ENCODE results near the gene TROAP.

Gene TROAP

GRCh38 chr12:49366096-49366651, 43.1 kb downstream of the TROAP start (continued):
- TF ChIP-seq ZNF518A (tag by site-specific recombination; conservative IDR thresholded peaks at IDR 0.05; ENCODE audit: low read depth) (no peak), ZNF555 (tag by site-specific recombination; conservative IDR thresholded peaks at IDR 0.05) (no peak), HIC1 (tag by site-specific recombination; IDR thresholded peaks at IDR 0.05) (no peak), ZNF133 (tag by site-specific recombination; IDR thresholded peaks at IDR 0.05) (no peak), ZFP3 (tag by site-specific recombination; IDR thresholded peaks at IDR 0.05; ENCODE audit: low read depth) (no peak), ZFP41 (tag by site-specific recombination; IDR thresholded peaks at IDR 0.05; ENCODE audit: borderline replicate concordance) (no peak), ZNF175 (tag by site-specific recombination; IDR thresholded peaks at IDR 0.05) (no peak), EGR2 (tag by site-specific recombination; IDR thresholded peaks at IDR 0.05; ENCODE audit: low read depth) (no peak), ZNF211 (tag by site-specific recombination; IDR thresholded peaks at IDR 0.05; ENCODE audit: low read depth) (no peak)

GRCh38 chr12:49366652-49367380, 43.8 kb downstream of the TROAP start:
- peak overlapping the region; percentile 99 for H3K27ac ChIP-seq (ENCODE audit: extremely low read depth, low read depth, low read length)
- H3K36me3 ChIP-seq (ENCODE audit: control insufficient read depth in 2 of 2, insufficient read depth in 1 of 2, low read length in 2 of 2) = no peaks in the 10 kb centered on the region; a peak in 1 of 3 replicates
- no peaks in the 10 kb centered on the region for H3K9me3 ChIP-seq (ENCODE audit: control insufficient read depth, insufficient read depth, low read depth, low read length)
- POLR2A ChIA-PET = interaction anchor here (0.5 to 2.7 kb wide), 56 partner anchors 8 to 1588 kb away, joined by 3 to 24 read pairs (median 5); partner anchors contain the start of genes DNAJC22, KCNH3, PRPF40B and PRPH
- H3K4me1 ChIP-seq (ENCODE audit: control insufficient read depth, insufficient read depth, low read length) = peaks cover 9% of the 10 kb centered on the region
- H3K4me3 ChIP-seq (ENCODE audit: low read depth, low read length) = peak overlapping the region; percentile 97
- CTCF ChIA-PET = interaction anchor here (0.6 to 11.9 kb wide), 18 partner anchors 9 to 672 kb away, joined by 3 to 517 read pairs (median 4); partner anchors contain the start of genes DNAJC22 and PRPH
- no peak for TF ChIP-seq ZNF366 (tag by site-specific recombination; conservative IDR thresholded peaks at IDR 0.05)
- TF ChIP-seq ZNF24 (tag by site-specific recombination; IDR thresholded peaks at IDR 0.05) = peak; percentile 16; the same call in 1 of the 2 replicates
- TF ChIP-seq MYNN (tag by site-specific recombination; IDR thresholded peaks at IDR 0.05; ENCODE audit: borderline replicate concordance) = no peak
- TF ChIP-seq ZNF580 (tag by site-specific recombination; IDR thresholded peaks at IDR 0.05) = peak; percentile 39; the same call in 1 of the 2 replicates
- peak; percentile 92 for TF ChIP-seq ZNF677 (tag by site-specific recombination; IDR thresholded peaks at IDR 0.05)
- TF ChIP-seq GLIS1 (tag by site-specific recombination; IDR thresholded peaks at IDR 0.05) = peak; percentile 9; the same call in 1 of the 2 replicates
- TF ChIP-seq OVOL3 (tag by site-specific recombination; IDR thresholded peaks at IDR 0.05) = no peak
- no peak for TF ChIP-seq ZNF473 (tag by site-specific recombination; IDR thresholded peaks at IDR 0.05)
- no peak for TF ChIP-seq ZNF132 (tag by site-specific recombination; IDR thresholded peaks at IDR 0.05; ENCODE audit: borderline replicate concordance)
- 0 out of 2 replicates have a peak, but pooled peaks have one; percentile 18 for TF ChIP-seq PRDM4 (tag by site-specific recombination; IDR thresholded peaks at IDR 0.05)
- TF ChIP-seq ZFP69B (tag by site-specific recombination; IDR thresholded peaks at IDR 0.05) = 0 out of 2 replicates have a peak, but pooled peaks have one; percentile 59
- TF ChIP-seq ZNF513 (tag by site-specific recombination; IDR thresholded peaks at IDR 0.05) = no peak
- no peak; the same call in 1 of the 2 replicates for TF ChIP-seq ZNF76 (tag by site-specific recombination; IDR thresholded peaks at IDR 0.05; ENCODE audit: borderline replicate concordance, low read depth)
- TF ChIP-seq KLF8 (tag by site-specific recombination; IDR thresholded peaks at IDR 0.05) = peak; percentile 58; the same call in 1 of the 2 replicates

Data from HEK293 (cell line).